ENCODE measurements around the gene LONP1. TPM values are rescaled to one million over a fixed set of nuclear protein-coding genes. Genes with fewer than 3 reads are reported as not detected.

LONP1 gene
- total and polyA plus RNA-seq, 2 of the 8 experiments (the other 6 are each of a cell fraction or from before 2014, with no cell fraction given): 98.1 to 117 TPM

- ChIA-PET CTCF (ENCODE audit: partially characterized antibody) (interaction anchor here (1.1 to 5.4 kb wide), 3 partner anchors 10 to 42 kb away, joined by 3 to 23 read pairs (median 3); partner anchors contain the start of gene RPL36), POLR2A (ENCODE audit: partially characterized antibody) (interaction anchor here (0.6 to 22.4 kb wide), 6 partner anchors 10 to 191 kb away, joined by 3 to 620 read pairs (median 6); partner anchors contain the start of genes CATSPERD, LONP1, PRR22 and RPL36)
- Histone ChIP-seq H4K5ac (ENCODE audit: insufficient read length, low read depth, low read length) (no peak overlapping the region), H3K4me2 (ENCODE audit: insufficient read depth in 1 of 2, low read depth in 2 of 2, low read length in 2 of 2) (no peak overlapping the region), H2BK15ac (ENCODE audit: low read length) (no peak overlapping the region), H3K4me3 (ENCODE audit: extremely low read depth in 1 of 4, insufficient read depth in 2 of 4, low read depth in 3 of 4, low read length in 4 of 4) (no peak overlapping the region), H3K9me3 (ENCODE audit: insufficient read depth in 2 of 2, low read depth in 1 of 2, low read length in 1 of 2) (peaks cover 0 to 5% of the 10 kb centered on the region in 2 experiments; a peak in 1 of 4 replicates), H2BK5ac (ENCODE audit: low read depth, low read length) (no peak overlapping the region), H3K23ac (ENCODE audit: insufficient read length) (no peak overlapping the region), H3K18ac (ENCODE audit: extremely low read depth, low read length) (no peak overlapping the region), H3K36me3 (ENCODE audit: control insufficient read depth in 2 of 4, insufficient read depth in 4 of 4, low read length in 3 of 4) (peaks cover 52 to 85% (median 77%) of the 10 kb centered on the region in 4 experiments), H3K27me3 (replicated peaks in 1 of 4; ENCODE audit: control insufficient read depth in 3 of 4, extremely low read depth in 1 of 4, insufficient read depth in 3 of 4, low read length in 3 of 4) (no peaks in the 10 kb centered on the region), H3K4me1 (replicated peaks in 1 of 4; ENCODE audit: control insufficient read depth in 3 of 4, insufficient read depth in 4 of 4, low read length in 3 of 4) (no peaks in the 10 kb centered on the region), H2BK12ac (ENCODE audit: low read depth, low read length) (no peak overlapping the region), H3K9ac (replicated peaks in 1 of 4; ENCODE audit: extremely low read depth in 1 of 4, low read depth in 3 of 4, low read length in 3 of 4) (no peak overlapping the region), H2AFZ (ENCODE audit: low read length) (no peak overlapping the region), H3K14ac (ENCODE audit: insufficient read length) (no peak overlapping the region), H2AK5ac (ENCODE audit: low read depth, low read length) (no peak overlapping the region), H4K91ac (replicated peaks; ENCODE audit: insufficient read length, low read length) (no peak overlapping the region), H3K56ac (replicated peaks; ENCODE audit: insufficient read length, low read depth, low read length) (no peak overlapping the region), H4K8ac (ENCODE audit: extremely low read depth, insufficient read depth, low read length) (no peak overlapping the region), H2BK20ac (ENCODE audit: low read length) (no peak overlapping the region), H3K79me2 (ENCODE audit: control insufficient read depth in 1 of 2, insufficient read depth in 2 of 2, low read length in 2 of 2) (no peaks in the 10 kb centered on the region), H3K4ac (replicated peaks; ENCODE audit: insufficient read length, low read depth, low read length) (no peak overlapping the region), H3K79me1 (ENCODE audit: low read depth, low read length) (no peaks in the 10 kb centered on the region; the same call in 1 of the 2 replicates), H4K20me1 (replicated peaks in 1 of 2; ENCODE audit: control insufficient read depth in 1 of 2, insufficient read depth in 2 of 2, low read length in 2 of 2) (peaks cover 3 to 18% of the 10 kb centered on the region in 2 experiments), H3K23me2 (ENCODE audit: low read depth, low read length) (no peaks in the 10 kb centered on the region), H3K27ac (ENCODE audit: low read depth, low read length) (no peak overlapping the region), H2BK120ac (replicated peaks; ENCODE audit: low read depth, low read length) (no peak overlapping the region)
- DNase-seq (ENCODE audit: low read depth in 1 of 2, low spot score in 2 of 2): no peak
- 92% methylated on average over 35 of the region's 37 CpGs; no CpG with 5 or more reads in 1 of the 2 experiments for WGBS, 2 experiments (ENCODE audit: extremely low coverage in 1 of 2, insufficient coverage in 1 of 2, insufficient read length in 1 of 2, insufficient replicate concordance in 2 of 2, low coverage in 1 of 2, low lambda C conversion rate in 2 of 2, missing lambda C conversion rate in 1 of 2)
- no peak for TF ChIP-seq ATF3 (IDR thresholded peaks at IDR 0.05; ENCODE audit: insufficient read depth, low read depth, low read length)
- TF ChIP-seq BACH1 (IDR thresholded peaks at IDR 0.05; ENCODE audit: low read length): no peak
- no peak for FAIRE-seq
Observed at GRCh38 chr19:5707576-5708575, 12.1 kb downstream of the LONP1 start.

Data from H1 (cell line).